GM12892 (cell line): Measurements from ENCODE around the gene ZNF219. TPM values are rescaled to one million over a fixed set of nuclear protein-coding genes. Genes with fewer than 3 reads are reported as not detected.

Source experiments
- DNase-seq: peaks from one replicate; pipeline ENCODE4 v3.0.0; 2011; ENCODE audit not compliant: insufficient read length
- FAIRE-seq: peaks from 2 replicates; lab custom pipeline; 2011; peaks lifted over from hg19 to GRCh38; lab: Jason Lieb, UNC
- POLR2A ChIP-seq: IDR thresholded peaks from 2 replicates; pipeline ENCODE4 v1.6.1; 2011; ENCODE audit warnings: low read depth, low read length, control low read depth
- POLR2AphosphoS5 ChIP-seq: IDR thresholded peaks from 2 replicates; pipeline ENCODE4 v1.6.1; 2011; ENCODE audit warnings: low read depth, low read length, control low read depth
- TAF1 ChIP-seq: IDR thresholded peaks from 2 replicates; pipeline ENCODE4 v1.6.1; 2011; ENCODE audit warnings: low read depth, mild to moderate bottlenecking, control low read depth, low read length, borderline replicate concordance
- polyA plus RNA-seq: library from polyadenylated mRNA; unstranded; fragments of >200 nt; gene quantifications from one replicate; pipeline ENCODE4 v1.2.1, GENCODE V29; 2012; ENCODE audit warnings: missing spikeins, inconsistent platforms; ENCODE audit not compliant: missing spikeins

The ZNF219 gene
- 0.66 TPM for polyA plus RNA-seq

DNA sequence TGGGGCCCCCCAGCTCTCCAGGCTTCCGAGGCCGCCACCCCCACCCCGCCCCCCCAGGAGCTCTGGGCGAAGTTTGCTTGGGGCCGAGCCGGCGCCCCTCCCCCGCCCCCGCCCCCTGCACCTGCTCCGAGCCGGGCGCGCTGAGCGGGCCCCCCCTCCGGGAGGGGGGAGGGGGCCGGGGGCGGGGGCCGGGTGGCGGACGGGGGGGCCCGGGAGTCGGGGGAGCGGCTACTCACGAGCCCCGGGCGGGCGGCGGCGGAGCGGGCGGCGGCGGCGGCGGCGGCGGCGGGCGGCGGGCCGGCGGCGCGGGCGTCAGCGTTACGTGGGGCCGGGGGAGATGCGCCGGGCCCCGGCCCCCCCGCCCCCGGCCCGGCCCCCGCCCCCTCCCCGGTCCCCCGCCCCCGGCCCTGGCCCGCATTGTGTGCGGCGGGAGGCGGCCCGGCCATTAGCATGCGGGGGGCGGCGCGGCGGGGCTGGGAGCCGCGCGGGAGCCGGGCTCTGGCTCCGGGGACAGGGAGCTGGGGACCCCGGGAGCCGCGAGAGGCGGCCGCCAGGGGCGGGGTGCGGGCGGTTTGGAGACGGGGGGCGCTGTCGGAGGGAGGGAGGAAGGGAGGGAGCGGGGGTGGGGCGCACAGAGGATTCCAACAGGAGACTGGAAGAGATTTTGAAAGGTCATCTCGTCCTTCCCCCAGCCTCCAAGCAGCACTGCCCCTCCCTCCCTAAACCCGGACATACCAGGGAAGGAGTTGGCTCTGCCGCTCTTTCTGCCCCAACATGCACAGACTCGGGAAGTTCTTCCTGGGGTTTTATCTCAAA, at the start of gene ZNF219:
Gene ZNF219 (minus strand): TSS at position 580 of the 816 bp plus-strand sequence. CDS start 5,064 bp downstream, outside the sequence.
- no peak for DNase-seq
- FAIRE-seq: no peak
- no peak for TF ChIP-seq POLR2A
- TF ChIP-seq POLR2AphosphoS5: no peak
- no peak for TF ChIP-seq TAF1

DNA sequence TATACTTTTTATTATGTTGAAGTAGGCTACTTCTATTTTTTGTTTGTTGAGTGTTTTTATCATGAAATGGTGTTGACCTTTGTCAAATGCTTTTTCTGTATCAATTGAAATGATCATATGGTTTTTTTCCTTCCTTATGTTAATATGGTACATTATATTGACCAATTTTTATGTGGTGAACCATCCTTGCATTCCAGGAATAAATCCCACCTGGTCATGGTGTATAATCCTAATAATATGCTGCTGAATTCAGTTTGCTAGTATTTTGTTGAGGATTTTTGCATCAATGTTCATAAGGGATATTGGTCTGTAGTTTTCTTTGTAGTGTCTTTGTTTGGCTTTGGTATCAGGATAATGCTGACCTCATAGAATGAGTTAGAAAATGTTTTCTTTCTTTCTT, 47.0 kb upstream of the ZNF219 start:
- no peak for FAIRE-seq
- TF ChIP-seq TAF1 (no peak), POLR2A (no peak), POLR2AphosphoS5 (no peak)
- DNase-seq: no peak

DNA sequence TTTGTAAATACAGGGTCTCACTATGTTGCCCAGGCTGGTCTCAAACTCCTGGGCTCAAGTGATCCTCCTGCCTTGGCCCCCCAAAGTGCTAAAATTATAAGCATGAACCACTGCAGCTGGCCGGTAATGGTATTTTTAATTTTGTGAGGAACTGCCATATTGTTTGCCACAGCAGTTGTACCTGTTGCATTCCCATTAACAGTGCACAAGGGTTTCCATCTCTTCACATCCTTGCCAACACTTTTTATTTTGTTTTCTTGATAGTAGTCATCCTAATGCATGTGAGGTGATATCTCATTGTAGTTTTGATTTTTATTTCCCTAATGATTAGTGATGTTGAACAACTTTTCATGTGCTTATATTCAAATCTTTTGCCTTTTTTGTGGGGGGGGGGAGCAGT, 43.9 kb upstream of the ZNF219 start:
- DNase-seq (no peak), FAIRE-seq (no peak)
- TF ChIP-seq POLR2A (no peak), TAF1 (no peak), POLR2AphosphoS5 (no peak)

DNA sequence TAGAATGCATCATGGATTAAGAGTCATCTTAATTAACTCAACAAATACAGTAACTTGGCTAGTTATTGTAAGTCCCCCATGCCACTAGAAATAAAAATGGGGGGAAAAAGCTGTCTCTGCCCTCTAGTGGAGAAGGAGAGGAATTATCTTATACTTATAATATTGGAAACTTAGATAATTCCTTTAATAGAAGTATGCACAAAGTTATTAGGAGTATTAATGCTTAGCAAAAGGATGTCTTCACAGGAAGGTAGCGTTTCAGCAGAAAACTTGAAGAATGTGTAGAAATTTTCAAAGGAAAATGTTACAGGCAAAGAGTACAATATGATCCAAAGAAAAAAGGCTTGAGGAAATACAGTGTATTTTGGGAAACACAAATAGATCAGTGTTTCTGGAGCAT, 37.6 kb upstream of the ZNF219 start:
- no peak for TF ChIP-seq POLR2AphosphoS5
- TF ChIP-seq TAF1: no peak
- no peak for TF ChIP-seq POLR2A
- DNase-seq (peak; percentile 18), FAIRE-seq (no peak)

DNA sequence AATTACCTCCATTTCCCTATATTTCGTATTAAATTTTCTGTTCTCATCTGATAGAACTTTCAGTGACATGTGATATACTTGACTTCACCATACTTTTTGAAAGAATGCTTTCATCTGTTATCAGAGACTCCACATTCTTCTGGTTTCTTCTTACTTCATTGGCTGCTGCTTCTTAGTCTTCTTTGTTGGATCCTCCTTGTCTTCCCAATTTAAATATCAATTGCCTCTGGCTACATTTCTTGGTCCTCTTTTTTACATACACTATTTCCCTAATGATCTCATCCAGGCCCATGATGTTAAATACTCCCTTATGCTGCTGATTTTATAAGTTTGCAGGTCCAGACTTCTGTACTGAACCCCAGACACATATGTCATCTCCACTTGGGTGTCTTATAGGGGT, 35.4 kb upstream of the ZNF219 start:
- TF ChIP-seq POLR2A (no peak), POLR2AphosphoS5 (no peak), TAF1 (no peak)
- DNase-seq (no peak), FAIRE-seq (no peak)

DNA sequence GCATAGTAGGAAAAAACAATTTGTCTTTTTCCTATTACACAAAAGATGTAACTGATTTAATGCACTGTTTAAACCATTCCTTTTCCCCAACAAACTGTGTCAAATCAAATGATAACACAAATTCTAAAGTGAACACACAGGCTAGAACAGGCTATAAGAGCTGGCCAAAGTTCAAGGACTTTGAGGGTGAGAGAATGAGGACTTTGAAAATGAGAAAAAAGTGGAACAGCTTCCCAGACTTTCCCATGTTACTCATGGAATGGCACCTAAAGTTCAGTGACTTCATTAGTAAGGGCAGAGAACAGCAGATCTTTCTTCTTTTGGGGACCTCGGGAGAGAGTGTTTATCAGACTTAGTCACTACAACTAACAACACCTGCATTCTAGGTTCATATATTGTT, 25.0 kb upstream of the ZNF219 start:
- DNase-seq (no peak), FAIRE-seq (no peak)
- TF ChIP-seq POLR2AphosphoS5: no peak

DNA sequence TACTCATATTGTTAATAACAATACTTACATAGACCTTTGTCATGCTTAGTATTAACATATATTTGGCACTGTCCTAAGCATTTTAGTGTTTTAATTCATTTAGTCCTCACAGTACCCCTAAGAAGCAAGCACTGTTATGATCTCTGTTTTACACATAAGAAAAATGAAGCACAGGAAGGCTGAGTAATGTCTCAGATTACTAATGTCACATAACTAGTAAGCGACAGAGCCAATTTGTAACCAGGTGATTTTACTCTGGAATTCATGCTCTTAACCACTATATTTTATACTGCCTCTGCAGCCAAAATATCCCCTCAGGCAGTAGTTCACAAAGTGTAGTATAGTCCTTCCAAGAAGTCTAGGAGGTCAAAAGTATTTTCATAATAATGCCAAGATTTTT, 22.7 kb upstream of the ZNF219 start:
- TF ChIP-seq POLR2A (no peak), TAF1 (no peak), POLR2AphosphoS5 (no peak)
- DNase-seq (no peak), FAIRE-seq (no peak)

DNA sequence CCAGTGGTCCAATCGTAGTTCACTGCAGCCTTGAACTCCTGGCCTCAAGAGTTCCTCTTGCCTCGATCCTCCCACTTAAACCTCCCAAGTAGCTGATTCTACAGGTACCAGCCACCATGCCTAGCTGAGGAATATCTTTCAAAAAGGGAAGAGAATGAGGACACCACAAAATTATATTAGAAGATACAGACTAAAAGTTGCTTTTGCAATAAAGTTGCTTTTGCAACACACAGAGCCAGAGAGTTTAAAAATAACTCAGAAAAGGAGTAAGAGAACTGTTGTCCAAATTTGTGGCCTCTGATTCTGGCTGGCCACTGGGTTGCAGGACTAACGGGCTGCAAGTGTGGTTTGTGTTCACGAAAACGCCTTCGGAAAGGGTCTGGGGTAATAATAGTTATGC, 22.2 kb upstream of the ZNF219 start:
- TF ChIP-seq POLR2A (no peak), TAF1 (no peak), POLR2AphosphoS5 (no peak)
- no peak for DNase-seq
- FAIRE-seq: no peak

DNA sequence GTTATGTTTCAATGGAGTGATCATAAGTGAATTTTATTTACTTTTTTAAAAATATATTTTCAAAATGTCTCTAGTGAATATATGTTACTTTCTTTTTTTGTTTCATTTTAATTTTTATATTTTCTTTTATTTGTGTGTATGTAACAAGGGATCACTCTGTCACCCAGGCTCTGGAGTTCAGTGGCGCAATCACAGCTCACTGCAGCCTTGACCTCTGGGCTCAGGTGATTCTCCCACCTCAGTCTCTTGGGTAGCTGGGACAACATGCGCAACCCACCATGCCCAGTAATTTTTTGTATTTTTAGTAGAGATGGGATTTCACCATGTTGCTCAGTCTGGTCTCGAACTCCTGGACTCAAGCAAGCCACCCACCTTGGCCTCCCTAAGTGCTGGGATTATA, 20.5 kb upstream of the ZNF219 start:
- TF ChIP-seq POLR2AphosphoS5 (no peak), TAF1 (no peak), POLR2A (no peak)
- DNase-seq (no peak), FAIRE-seq (no peak)

DNA sequence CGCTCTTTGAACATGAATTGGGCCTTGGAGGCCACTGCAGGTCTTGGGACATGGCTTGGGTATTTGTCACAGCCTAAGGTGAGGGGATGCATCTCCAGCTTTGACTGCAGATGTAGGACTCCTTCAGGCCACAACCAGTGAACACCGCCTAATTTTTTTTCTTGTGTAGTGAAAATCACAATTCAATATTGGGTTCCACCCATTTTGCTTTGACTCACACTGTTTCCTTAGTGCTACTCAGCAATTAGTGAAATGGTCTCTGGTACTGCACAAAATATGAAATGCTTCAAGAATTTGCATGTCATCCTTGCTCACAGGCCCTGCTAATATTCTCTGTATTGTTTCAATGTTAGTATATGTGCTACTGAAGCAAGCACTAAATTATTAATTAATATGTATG, 14.9 kb upstream of the ZNF219 start:
- no peak for TF ChIP-seq TAF1
- TF ChIP-seq POLR2AphosphoS5: no peak
- no peak for TF ChIP-seq POLR2A
- no peak for FAIRE-seq
- no peak for DNase-seq

DNA sequence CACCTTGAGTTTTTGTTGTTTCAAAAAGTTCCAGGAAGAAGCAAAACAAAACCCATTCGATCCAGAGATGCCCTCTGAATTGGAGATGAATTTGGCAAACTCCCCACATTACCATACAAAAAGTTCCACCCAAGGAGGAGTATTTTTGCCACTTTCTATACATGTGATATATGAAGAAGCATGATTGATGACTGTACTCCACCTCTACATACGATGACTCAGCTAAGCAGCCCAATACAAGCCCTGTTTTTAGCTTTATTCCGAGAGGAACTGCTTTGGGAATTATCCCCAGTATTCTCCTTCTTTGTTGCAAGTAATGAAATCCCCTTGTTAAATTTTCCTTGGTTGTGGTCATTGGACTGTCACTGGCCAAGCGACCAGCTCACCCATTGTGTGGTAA, 13.8 kb upstream of the ZNF219 start:
- no peak for TF ChIP-seq POLR2A
- no peak for TF ChIP-seq TAF1
- TF ChIP-seq POLR2AphosphoS5: no peak
- no peak for FAIRE-seq

More for the DNA sequence above, 13.8 kb upstream of the ZNF219 start:
- DNase-seq: no peak
